Posterior vena cava (tissue), 2 donors: Measurements from ENCODE around the gene IGFBP5. TPM values are rescaled to one million over a fixed set of nuclear protein-coding genes. Genes with fewer than 3 reads are reported as not detected.

ENCODE experiments used
- DNase-seq: peaks from one replicate; pipeline ENCODE4 v3.0.0-alpha.2; 2020; ENCODE audit warnings: low spot score
- intact Hi-C, 2 donors: fragments of 100-400 bp; cut with DNase I; formaldehyde crosslinking; loops; one replicate each; pipeline versions ENCODE4 v1.14.1 to v1.14.2; 2022 to 2023
- total RNA-seq, 2 donors: library from RNA; stranded (reverse); fragmentation: NEBNext Ultra II Directional; extraction: Animal tissue kit (Norgen Biotek cat#: 25700); gene quantifications; one replicate each; pipeline ENCODE4 v1.2.1, GENCODE V29; 2021
- donor health status: DM: yes; HTN: yes; CAD: no.
- donor health status: DM: yes; HTN: yes; CAD: no.

Gene IGFBP5
- total RNA-seq, 2 donors from 2014 or later, result 466 to 1,458 TPM

- peak; percentile 55 for DNase-seq
These were observed 1.8 kb downstream of the IGFBP5 start for GRCh38 chr2:216693414-216694080.

GRCh38 chr2:216692636-216693413 is 2.5 kb downstream of the IGFBP5 start:
- peak; percentile 93 for DNase-seq
- intact Hi-C loops, result loop anchor here (10.0 kb wide), 7 partner anchors 302 to 1062 kb away; no protein-coding TSS in a partner anchor

More at GRCh38 chr2:216693414-216694080, 1.8 kb downstream of the IGFBP5 start:
- intact Hi-C loops, result loop anchor here (10.0 kb wide), 7 partner anchors 301 to 1061 kb away; no protein-coding TSS in a partner anchor

- intact Hi-C loops, result loop anchor here (10.0 kb wide), 7 partner anchors 304 to 1064 kb away; no protein-coding TSS in a partner anchor
- peak; percentile 91 for DNase-seq
These were observed 4.3 kb downstream of the IGFBP5 start for GRCh38 chr2:216690853-216691741.

- peak; percentile 64 for DNase-seq
- intact Hi-C loops, result loop anchor here (10.0 kb wide), 7 partner anchors 304 to 1064 kb away; no protein-coding TSS in a partner anchor
These were observed 4.9 kb downstream of the IGFBP5 start for GRCh38 chr2:216690456-216690852.

- intact Hi-C loops, result no loop called here
These were observed 6.0 kb downstream of the IGFBP5 start for GRCh38 chr2:216689397-216689796.

GRCh38 chr2:216688731-216689340 is 6.5 kb downstream of the IGFBP5 start:
- intact Hi-C loops, result no loop called here
- DNase-seq, result peak; percentile 81

More at GRCh38 chr2:216689397-216689796, 6.0 kb downstream of the IGFBP5 start:
- no peak for DNase-seq

GRCh38 chr2:216687646-216688045 is 7.7 kb downstream of the IGFBP5 start:
- intact Hi-C loops, result no loop called here
- peak; percentile 35 for DNase-seq

- DNase-seq, result peak; percentile 65
- intact Hi-C loops, result no loop called here
These were observed 8.2 kb downstream of the IGFBP5 start for GRCh38 chr2:216687111-216687510.

GRCh38 chr2:216685327-216685875 is 9.9 kb downstream of the IGFBP5 start:
- DNase-seq, result no peak

GRCh38 chr2:216683846-216684245 is 11.5 kb downstream of the IGFBP5 start:
- peak; percentile 83 for DNase-seq
- intact Hi-C loops, result loop anchor here in 1 of 2 donors (5.0 kb wide), 1 partner anchor 1028 kb away; no protein-coding TSS in a partner anchor

More at GRCh38 chr2:216685327-216685875, 9.9 kb downstream of the IGFBP5 start:
- intact Hi-C loops, result no loop called here

- peak; percentile 28 for DNase-seq
- intact Hi-C loops, result loop anchor here in 1 of 2 donors (5.0 kb wide), 1 partner anchor 1031 kb away; no protein-coding TSS in a partner anchor
These were observed 13.7 kb downstream of the IGFBP5 start for GRCh38 chr2:216681683-216682082.

- DNase-seq, result peak; percentile 47
- intact Hi-C loops, result loop anchor here in 1 of 2 donors (5.0 kb wide), 1 partner anchor 1031 kb away; no protein-coding TSS in a partner anchor
These were observed 14.3 kb downstream of the IGFBP5 start for GRCh38 chr2:216680951-216681629.

GRCh38 chr2:216679658-216680024 is 15.7 kb downstream of the IGFBP5 start:
- intact Hi-C loops, result loop anchor here in 1 of 2 donors (5.0 kb wide), 1 partner anchor 1033 kb away; no protein-coding TSS in a partner anchor
- no peak for DNase-seq

GRCh38 chr2:216678813-216679657 is 16.3 kb downstream of the IGFBP5 start:
- intact Hi-C loops, result no loop called here
- DNase-seq, result no peak

GRCh38 chr2:216678098-216678465 is 17.3 kb downstream of the IGFBP5 start:
- intact Hi-C loops, result no loop called here
- peak; percentile 79 for DNase-seq

- DNase-seq, result peak; percentile 9
- intact Hi-C loops, result no loop called here
These were observed 17.8 kb downstream of the IGFBP5 start for GRCh38 chr2:216677439-216678097.
